Measurements from ENCODE around the gene TMEM35A.

DNA sequence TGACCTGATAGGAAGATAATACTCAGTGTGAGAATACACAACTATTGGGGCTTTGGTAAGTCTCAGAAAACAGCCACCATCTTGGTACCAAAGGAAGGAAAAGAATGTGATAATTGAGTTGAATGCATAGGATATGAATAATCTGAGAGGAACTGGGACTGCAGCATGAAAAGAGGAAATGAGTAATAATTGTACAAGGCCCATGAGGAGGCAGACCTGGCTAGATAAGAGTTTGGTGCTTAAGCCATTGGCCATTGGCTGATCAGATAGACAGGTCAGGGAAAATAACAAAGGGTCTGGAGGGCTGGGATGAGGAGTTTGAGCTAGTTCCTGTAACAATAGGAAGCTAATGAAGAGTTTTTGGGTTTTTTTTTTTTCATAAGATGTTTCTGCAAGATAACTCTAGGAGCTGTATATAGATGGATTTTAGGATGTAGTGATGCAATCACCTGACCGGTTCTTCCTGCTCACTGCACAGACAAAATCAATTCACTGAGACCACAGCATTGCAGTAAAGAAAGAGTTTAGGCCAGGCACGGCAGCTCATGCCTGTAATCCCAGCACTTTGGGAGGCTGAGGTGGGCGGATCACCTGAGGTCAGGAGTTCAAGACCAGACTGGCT lies 21.5 kb upstream of the TMEM35A start:
- TF ChIP-seq, protein P1, sequence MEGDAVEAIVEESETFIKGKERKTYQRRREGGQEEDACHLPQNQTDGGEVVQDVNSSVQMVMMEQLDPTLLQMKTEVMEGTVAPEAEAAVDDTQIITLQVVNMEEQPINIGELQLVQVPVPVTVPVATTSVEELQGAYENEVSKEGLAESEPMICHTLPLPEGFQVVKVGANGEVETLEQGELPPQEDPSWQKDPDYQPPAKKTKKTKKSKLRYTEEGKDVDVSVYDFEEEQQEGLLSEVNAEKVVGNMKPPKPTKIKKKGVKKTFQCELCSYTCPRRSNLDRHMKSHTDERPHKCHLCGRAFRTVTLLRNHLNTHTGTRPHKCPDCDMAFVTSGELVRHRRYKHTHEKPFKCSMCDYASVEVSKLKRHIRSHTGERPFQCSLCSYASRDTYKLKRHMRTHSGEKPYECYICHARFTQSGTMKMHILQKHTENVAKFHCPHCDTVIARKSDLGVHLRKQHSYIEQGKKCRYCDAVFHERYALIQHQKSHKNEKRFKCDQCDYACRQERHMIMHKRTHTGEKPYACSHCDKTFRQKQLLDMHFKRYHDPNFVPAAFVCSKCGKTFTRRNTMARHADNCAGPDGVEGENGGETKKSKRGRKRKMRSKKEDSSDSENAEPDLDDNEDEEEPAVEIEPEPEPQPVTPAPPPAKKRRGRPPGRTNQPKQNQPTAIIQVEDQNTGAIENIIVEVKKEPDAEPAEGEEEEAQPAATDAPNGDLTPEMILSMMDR (IDR thresholded peaks at IDR 0.05) = no peak
- no peak for TF ChIP-seq POLR2A (IDR thresholded peaks at IDR 0.05)
